Esophagus muscularis mucosa (tissue), 3 donors: ENCODE data around the gene CCL24.

Experiments used
- POLR2A ChIP-seq: fragments of 450-650 bp; IDR thresholded peaks from one replicate; pipeline ENCODE4 v1.6.1; 2017; ENCODE audit warnings: antibody characterized with exemption, moderate library complexity, mild to moderate bottlenecking, low read depth
- POLR2AphosphoS5 ChIP-seq, 2 donors: sonication (generic); formaldehyde crosslinking; IDR thresholded peaks; one replicate each; pipeline ENCODE4 v1.6.1; 2017; ENCODE audit warnings: antibody characterized with exemption in 2 of 2
- TF ChIP-seq, protein P1 (sequence below), 3 experiments: fragments of 200-600 bp in 2 of 3; fragments of 450-650 bp in 1 of 3; sonication (generic) in 2 of 3; IDR thresholded peaks; one replicate each; pipeline ENCODE4 v1.5.1; 2017 to 2019; ENCODE audit warnings: antibody characterized with exemption in 3 of 3, mild to moderate bottlenecking in 2 of 3, moderate library complexity in 1 of 3

DNA sequence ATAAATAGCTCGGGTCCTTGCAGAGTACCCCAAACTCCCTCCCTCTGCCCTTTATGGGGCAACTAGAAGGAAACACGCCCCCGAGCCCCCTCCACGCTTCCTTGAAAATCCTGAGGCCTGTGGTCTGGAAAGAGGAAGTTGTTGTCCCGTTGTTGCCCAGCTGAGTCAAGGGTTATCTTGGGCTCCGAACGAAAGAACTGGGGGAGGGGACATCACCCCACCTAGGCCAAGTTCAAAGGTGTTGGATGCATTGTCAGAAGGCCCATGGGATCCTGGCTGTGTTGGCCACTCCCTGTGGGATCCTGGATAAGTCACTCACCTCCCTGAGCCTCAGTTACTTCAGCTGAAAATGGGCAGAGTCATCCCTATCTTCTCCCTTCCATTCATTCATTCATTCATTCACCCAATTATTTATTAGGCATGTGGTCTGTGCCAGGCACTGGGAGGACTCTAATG lies at the start of gene CCL24:
- TF ChIP-seq, protein P1, sequence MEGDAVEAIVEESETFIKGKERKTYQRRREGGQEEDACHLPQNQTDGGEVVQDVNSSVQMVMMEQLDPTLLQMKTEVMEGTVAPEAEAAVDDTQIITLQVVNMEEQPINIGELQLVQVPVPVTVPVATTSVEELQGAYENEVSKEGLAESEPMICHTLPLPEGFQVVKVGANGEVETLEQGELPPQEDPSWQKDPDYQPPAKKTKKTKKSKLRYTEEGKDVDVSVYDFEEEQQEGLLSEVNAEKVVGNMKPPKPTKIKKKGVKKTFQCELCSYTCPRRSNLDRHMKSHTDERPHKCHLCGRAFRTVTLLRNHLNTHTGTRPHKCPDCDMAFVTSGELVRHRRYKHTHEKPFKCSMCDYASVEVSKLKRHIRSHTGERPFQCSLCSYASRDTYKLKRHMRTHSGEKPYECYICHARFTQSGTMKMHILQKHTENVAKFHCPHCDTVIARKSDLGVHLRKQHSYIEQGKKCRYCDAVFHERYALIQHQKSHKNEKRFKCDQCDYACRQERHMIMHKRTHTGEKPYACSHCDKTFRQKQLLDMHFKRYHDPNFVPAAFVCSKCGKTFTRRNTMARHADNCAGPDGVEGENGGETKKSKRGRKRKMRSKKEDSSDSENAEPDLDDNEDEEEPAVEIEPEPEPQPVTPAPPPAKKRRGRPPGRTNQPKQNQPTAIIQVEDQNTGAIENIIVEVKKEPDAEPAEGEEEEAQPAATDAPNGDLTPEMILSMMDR (IDR thresholded peaks at IDR 0.05), result no peak
- TF ChIP-seq POLR2AphosphoS5 (IDR thresholded peaks at IDR 0.05) (no peak), POLR2A (no peak)
